Urinary bladder (tissue), 4 donors: ENCODE measurements around the gene PTH2. TPM values are rescaled to one million over a fixed set of nuclear protein-coding genes. Genes with fewer than 3 reads are reported as not detected.
"Not testable (repeated sequence)": the region's sequence is repeated elsewhere in the genome, so short reads cannot be mapped to it uniquely, and the experiment has no call there.

ENCODE experiments used
- DNase-seq: peaks from one replicate; pipeline ENCODE4 v3.0.0-alpha.2; 2015; ENCODE audit errors: extremely low spot score
- H3K27ac ChIP-seq: one replicate; pipeline ENCODE4 v1.5.1; 2013; ENCODE audit warnings: low read depth, mild to moderate bottlenecking, moderate library complexity
- H3K36me3 ChIP-seq: one replicate; pipeline ENCODE4 v1.6.1; 2013; ENCODE audit warnings: mild to moderate bottlenecking, moderate library complexity; ENCODE audit not compliant: insufficient read depth
- H3K4me1 ChIP-seq: one replicate; pipeline ENCODE4 v1.6.1; 2013; ENCODE audit warnings: mild to moderate bottlenecking, moderate library complexity; ENCODE audit not compliant: insufficient read depth
- H3K4me3 ChIP-seq: one replicate; pipeline ENCODE4 v1.5.1; 2013; ENCODE audit warnings: low read depth, low read length
- WGBS: extraction: QIAGEN DNeasy Blood & Tissue Kit; methylation state at CpG from one replicate; pipeline ENCODE4 v1.1.7; 2013; 5-methylcytosine and 5-hydroxymethylcytosine counted together
- polyA plus RNA-seq: library from polyadenylated mRNA; stranded (reverse); fragments of 200-250 nt; gene quantifications from one replicate; pipeline ENCODE4 v1.2.3, GENCODE V29; 2013
- total RNA-seq: library from RNA; depleted of rRNA; stranded (reverse); fragments of >200 nt; gene quantifications from one replicate; pipeline ENCODE4 v1.2.3, GENCODE V29; 2014
- donor health status: healthy with polysubstance abuse.
- donor health status: healthy.

PTH2 gene
- total and polyA plus RNA-seq, 2 donors, result not detected

- no peaks in the 10 kb centered on the region for H3K36me3 ChIP-seq
- 93% methylated on average over 1 of the region's 1 CpG for WGBS
- no peak overlapping the region for H3K27ac ChIP-seq
Observed at GRCh38 chr19:49383599-49383998, 39.6 kb downstream of the PTH2 start.

GRCh38 chr19:49382639-49383038, 40.6 kb downstream of the PTH2 start:
- no peaks in the 10 kb centered on the region for H3K36me3 ChIP-seq
- DNase-seq, result no peak
- 93% methylated on average over 5 of the region's 5 CpGs for WGBS
- H3K4me1 ChIP-seq, result no peaks in the 10 kb centered on the region
- no peak overlapping the region for H3K27ac ChIP-seq
- no peak overlapping the region for H3K4me3 ChIP-seq

More at GRCh38 chr19:49383599-49383998, 39.6 kb downstream of the PTH2 start:
- Histone ChIP-seq H3K4me3 (no peak overlapping the region), H3K4me1 (no peaks in the 10 kb centered on the region)
- no peak for DNase-seq

GRCh38 chr19:49380391-49380790, 42.9 kb downstream of the PTH2 start:
- no peaks in the 10 kb centered on the region for H3K4me1 ChIP-seq
- 90% methylated on average over 3 of the region's 3 CpGs for WGBS
- DNase-seq, result no peak

GRCh38 chr19:49378512-49378911, 44.7 kb downstream of the PTH2 start:
- DNase-seq, result no peak
- Histone ChIP-seq H3K4me1 (no peaks in the 10 kb centered on the region), H3K27ac (no peak overlapping the region), H3K4me3 (no peak overlapping the region), H3K36me3 (no peaks in the 10 kb centered on the region)
- 53% methylated on average over 3 of the region's 3 CpGs for WGBS

More at GRCh38 chr19:49380391-49380790, 42.9 kb downstream of the PTH2 start:
- no peaks in the 10 kb centered on the region for H3K36me3 ChIP-seq
- no peak overlapping the region for H3K27ac ChIP-seq
- H3K4me3 ChIP-seq, result no peak overlapping the region

GRCh38 chr19:49374665-49375434, 48.4 kb downstream of the PTH2 start:
- WGBS, result 87% methylated on average over 16 of the region's 16 CpGs
- no peak for DNase-seq

GRCh38 chr19:49373174-49373573, 50.1 kb downstream of the PTH2 start:
- H3K36me3 ChIP-seq, DNase-seq, H3K4me3 ChIP-seq, H3K4me1 ChIP-seq, H3K27ac ChIP-seq: not testable (repeated sequence)
- 87% methylated on average over 3 of the region's 3 CpGs for WGBS

More at GRCh38 chr19:49374665-49375434, 48.4 kb downstream of the PTH2 start:
- H3K27ac ChIP-seq, result no peak overlapping the region
- H3K4me3 ChIP-seq, result no peak overlapping the region
- no peaks in the 10 kb centered on the region for H3K4me1 ChIP-seq
- no peaks in the 10 kb centered on the region for H3K36me3 ChIP-seq

Other genes starting within 250 kb of the PTH2 start
- 0.26 TPM for gene SLC6A16, start 98.2 kb downstream of the PTH2 start, total RNA-seq
- gene SLC6A16, start 98.2 kb downstream of the PTH2 start, polyA plus RNA-seq, result 2.0 TPM
- 6.5 TPM for gene CD37, start 88.0 kb downstream of the PTH2 start, total RNA-seq
- gene CD37, start 88.0 kb downstream of the PTH2 start, polyA plus RNA-seq, result 12.4 TPM
- gene TEAD2, start 61.0 kb downstream of the PTH2 start, total RNA-seq, result 21.1 TPM
- 54.8 TPM for gene TEAD2, start 61.0 kb downstream of the PTH2 start, polyA plus RNA-seq
- not detected for gene DKKL1, start 59.6 kb downstream of the PTH2 start, total RNA-seq
- 0.46 TPM for gene DKKL1, start 59.6 kb downstream of the PTH2 start, polyA plus RNA-seq
- gene KASH5, start 35.2 kb downstream of the PTH2 start, total RNA-seq, result not detected
- gene KASH5, start 35.2 kb downstream of the PTH2 start, polyA plus RNA-seq, result not detected
- not detected for gene GFY, start 1.9 kb upstream of the PTH2 start, total RNA-seq
- not detected for gene GFY, start 1.9 kb upstream of the PTH2 start, polyA plus RNA-seq
- gene SLC17A7, start 18.1 kb upstream of the PTH2 start, total RNA-seq, result 0.85 TPM
- 2.1 TPM for gene SLC17A7, start 18.1 kb upstream of the PTH2 start, polyA plus RNA-seq
- 49.6 TPM for gene PIH1D1, start 28.4 kb upstream of the PTH2 start, total RNA-seq
- 69.6 TPM for gene PIH1D1, start 28.4 kb upstream of the PTH2 start, polyA plus RNA-seq
- gene ALDH16A1, start 29.8 kb upstream of the PTH2 start, total RNA-seq, result 14.2 TPM
- 34.7 TPM for gene ALDH16A1, start 29.8 kb upstream of the PTH2 start, polyA plus RNA-seq
- gene FLT3LG, start 50.8 kb upstream of the PTH2 start, total RNA-seq, result 3.4 TPM
- 18.8 TPM for gene FLT3LG, start 50.8 kb upstream of the PTH2 start, polyA plus RNA-seq
- gene RPL13A, start 64.2 kb upstream of the PTH2 start, total RNA-seq, result 2,198 TPM
- 3,726 TPM for gene RPL13A, start 64.2 kb upstream of the PTH2 start, polyA plus RNA-seq
- 1,853 TPM for gene RPS11, start 73.0 kb upstream of the PTH2 start, total RNA-seq
- 3,946 TPM for gene RPS11, start 73.0 kb upstream of the PTH2 start, polyA plus RNA-seq
- 118 TPM for gene FCGRT, start 89.2 kb upstream of the PTH2 start, total RNA-seq
- 200 TPM for gene FCGRT, start 89.2 kb upstream of the PTH2 start, polyA plus RNA-seq
- gene RCN3, start 104.6 kb upstream of the PTH2 start, total RNA-seq, result 50.2 TPM
- 31.2 TPM for gene RCN3, start 104.6 kb upstream of the PTH2 start, polyA plus RNA-seq
- gene NOSIP, start 157.1 kb upstream of the PTH2 start, total RNA-seq, result 33.0 TPM
- gene NOSIP, start 157.1 kb upstream of the PTH2 start, polyA plus RNA-seq, result 67.2 TPM
- gene PRRG2, start 157.9 kb upstream of the PTH2 start, total RNA-seq, result 1.6 TPM
- gene PRRG2, start 157.9 kb upstream of the PTH2 start, polyA plus RNA-seq, result 3.6 TPM
- gene PRR12, start 167.7 kb upstream of the PTH2 start, total RNA-seq, result 4.2 TPM
- gene PRR12, start 167.7 kb upstream of the PTH2 start, polyA plus RNA-seq, result 20.3 TPM
- gene RRAS, start 216.7 kb upstream of the PTH2 start, total RNA-seq, result 11.8 TPM
- gene RRAS, start 216.7 kb upstream of the PTH2 start, polyA plus RNA-seq, result 279 TPM
- gene SCAF1, start 218.8 kb upstream of the PTH2 start, total RNA-seq, result 8.3 TPM
- gene SCAF1, start 218.8 kb upstream of the PTH2 start, polyA plus RNA-seq, result 42.3 TPM
- gene IRF3, start 242.4 kb upstream of the PTH2 start, total RNA-seq, result 31.9 TPM
- gene IRF3, start 242.4 kb upstream of the PTH2 start, polyA plus RNA-seq, result 84.9 TPM
- gene BCL2L12, start 242.5 kb upstream of the PTH2 start, total RNA-seq, result 3.1 TPM
- 23.6 TPM for gene BCL2L12, start 242.5 kb upstream of the PTH2 start, polyA plus RNA-seq